ENCODE results near the gene IGF2BP2.
"Not testable (repeated sequence)": the region's sequence is repeated elsewhere in the genome, so short reads cannot be mapped to it uniquely, and the experiment has no call there.

The IGF2BP2 gene

GRCh38 chr3:185770109-185770508 lies 54.7 kb downstream of the IGF2BP2 start:
- DNase-seq (ENCODE audit: insufficient read length): no peak
- no peak for TF ChIP-seq POLR2AphosphoS5 (IDR thresholded peaks at IDR 0.05; ENCODE audit: low read depth, low read length)
- no peak for TF ChIP-seq TAF1 (IDR thresholded peaks at IDR 0.05; ENCODE audit: borderline replicate concordance, low read depth, low read length)
- no peak for TF ChIP-seq POLR2A (IDR thresholded peaks at IDR 0.05; ENCODE audit: low read depth, low read length)
- no peak for FAIRE-seq

GRCh38 chr3:185768578-185768982 lies 56.3 kb downstream of the IGF2BP2 start:
- peak; percentile 87 for FAIRE-seq
- not testable (repeated sequence) for DNase-seq (ENCODE audit: insufficient read length)

- DNase-seq (ENCODE audit: insufficient read length) (no peak), FAIRE-seq (no peak)
- TF ChIP-seq POLR2A (IDR thresholded peaks at IDR 0.05; ENCODE audit: low read depth, low read length) (no peak), POLR2AphosphoS5 (IDR thresholded peaks at IDR 0.05; ENCODE audit: low read depth, low read length) (no peak), TAF1 (IDR thresholded peaks at IDR 0.05; ENCODE audit: borderline replicate concordance, low read depth, low read length) (no peak)
These were observed 57.7 kb downstream of the IGF2BP2 start for GRCh38 chr3:185767002-185767688.

- DNase-seq (ENCODE audit: insufficient read length): no peak
- TF ChIP-seq POLR2A (IDR thresholded peaks at IDR 0.05; ENCODE audit: low read depth, low read length): no peak
- no peak for TF ChIP-seq TAF1 (IDR thresholded peaks at IDR 0.05; ENCODE audit: borderline replicate concordance, low read depth, low read length)
- TF ChIP-seq POLR2AphosphoS5 (IDR thresholded peaks at IDR 0.05; ENCODE audit: low read depth, low read length): no peak
- no peak for FAIRE-seq
These were observed 58.4 kb downstream of the IGF2BP2 start for GRCh38 chr3:185766329-185767001.

- no peak for FAIRE-seq
- TF ChIP-seq TAF1 (IDR thresholded peaks at IDR 0.05; ENCODE audit: borderline replicate concordance, low read depth, low read length) (no peak), POLR2AphosphoS5 (IDR thresholded peaks at IDR 0.05; ENCODE audit: low read depth, low read length) (no peak), POLR2A (IDR thresholded peaks at IDR 0.05; ENCODE audit: low read depth, low read length) (no peak)
These were observed 59.9 kb downstream of the IGF2BP2 start for GRCh38 chr3:185764980-185765370.

GRCh38 chr3:185764163-185764979 lies 60.5 kb downstream of the IGF2BP2 start:
- no peak for DNase-seq (ENCODE audit: insufficient read length)
- no peak for TF ChIP-seq POLR2A (IDR thresholded peaks at IDR 0.05; ENCODE audit: low read depth, low read length)
- no peak for TF ChIP-seq POLR2AphosphoS5 (IDR thresholded peaks at IDR 0.05; ENCODE audit: low read depth, low read length)
- no peak for TF ChIP-seq TAF1 (IDR thresholded peaks at IDR 0.05; ENCODE audit: borderline replicate concordance, low read depth, low read length)
- peak; percentile 27 for FAIRE-seq

More at GRCh38 chr3:185764980-185765370, 59.9 kb downstream of the IGF2BP2 start:
- no peak for DNase-seq (ENCODE audit: insufficient read length)

GRCh38 chr3:185763347-185764005 lies 61.4 kb downstream of the IGF2BP2 start:
- DNase-seq (ENCODE audit: insufficient read length) (no peak), FAIRE-seq (no peak)
- TF ChIP-seq POLR2A (IDR thresholded peaks at IDR 0.05; ENCODE audit: low read depth, low read length): no peak
- no peak for TF ChIP-seq TAF1 (IDR thresholded peaks at IDR 0.05; ENCODE audit: borderline replicate concordance, low read depth, low read length)
- TF ChIP-seq POLR2AphosphoS5 (IDR thresholded peaks at IDR 0.05; ENCODE audit: low read depth, low read length): no peak

GRCh38 chr3:185760550-185760949 lies 64.3 kb downstream of the IGF2BP2 start:
- TF ChIP-seq TAF1 (IDR thresholded peaks at IDR 0.05; ENCODE audit: borderline replicate concordance, low read depth, low read length) (no peak), POLR2A (IDR thresholded peaks at IDR 0.05; ENCODE audit: low read depth, low read length) (no peak), POLR2AphosphoS5 (IDR thresholded peaks at IDR 0.05; ENCODE audit: low read depth, low read length) (no peak)
- DNase-seq (ENCODE audit: insufficient read length) (no peak), FAIRE-seq (no peak)

GRCh38 chr3:185760088-185760487 lies 64.8 kb downstream of the IGF2BP2 start:
- no peak for FAIRE-seq
- TF ChIP-seq POLR2AphosphoS5 (IDR thresholded peaks at IDR 0.05; ENCODE audit: low read depth, low read length) (no peak), TAF1 (IDR thresholded peaks at IDR 0.05; ENCODE audit: borderline replicate concordance, low read depth, low read length) (no peak), POLR2A (IDR thresholded peaks at IDR 0.05; ENCODE audit: low read depth, low read length) (no peak)
- DNase-seq (ENCODE audit: insufficient read length): no peak

- no peak for DNase-seq (ENCODE audit: insufficient read length)
- FAIRE-seq: no peak
- TF ChIP-seq POLR2A (IDR thresholded peaks at IDR 0.05; ENCODE audit: low read depth, low read length): no peak
- no peak for TF ChIP-seq TAF1 (IDR thresholded peaks at IDR 0.05; ENCODE audit: borderline replicate concordance, low read depth, low read length)
- no peak for TF ChIP-seq POLR2AphosphoS5 (IDR thresholded peaks at IDR 0.05; ENCODE audit: low read depth, low read length)
These were observed 65.3 kb downstream of the IGF2BP2 start for GRCh38 chr3:185759512-185759911.

- no peak for FAIRE-seq
- TF ChIP-seq POLR2AphosphoS5 (IDR thresholded peaks at IDR 0.05; ENCODE audit: low read depth, low read length) (no peak), POLR2A (IDR thresholded peaks at IDR 0.05; ENCODE audit: low read depth, low read length) (no peak), TAF1 (IDR thresholded peaks at IDR 0.05; ENCODE audit: borderline replicate concordance, low read depth, low read length) (no peak)
These were observed 65.9 kb downstream of the IGF2BP2 start for GRCh38 chr3:185758912-185759311.

More at GRCh38 chr3:185758912-185759311, 65.9 kb downstream of the IGF2BP2 start:
- no peak for DNase-seq (ENCODE audit: insufficient read length)

Data from GM12892 (cell line).